GM18519 (cell line): Measurements from ENCODE around the gene ITIH2.
"Not testable (repeated sequence)": the region's sequence is repeated elsewhere in the genome, so short reads cannot be mapped to it uniquely, and the experiment has no call there.

Experiments used
- ATAC-seq: cut with Tn5 transposase; IDR thresholded peaks from one replicate; pipeline ENCODE4 v1.9.1; 2021; ENCODE audit warnings: mild to moderate bottlenecking, moderate library complexity; ENCODE audit not compliant: unreplicated experiment, low FRiP score

ITIH2 gene

GRCh38 chr10:7703140-7703539, at the start of gene ITIH2:
TSS of gene ITIH2 (plus strand) at chr10:7703316. CDS start at chr10:7703435, 119 bp downstream.
- no peak for ATAC-seq

- not testable (repeated sequence) for ATAC-seq
These were observed 46.0 kb upstream of the ITIH2 start for GRCh38 chr10:7657079-7657478.

GRCh38 chr10:7657552-7657951, 45.6 kb upstream of the ITIH2 start:
- no peak for ATAC-seq

GRCh38 chr10:7659560-7659959, 43.6 kb upstream of the ITIH2 start:
- ATAC-seq = no peak

GRCh38 chr10:7662522-7662921, 40.6 kb upstream of the ITIH2 start:
- ATAC-seq = no peak

- no peak for ATAC-seq
These were observed 38.4 kb upstream of the ITIH2 start for GRCh38 chr10:7664707-7665106.

GRCh38 chr10:7665767-7666166, 37.3 kb upstream of the ITIH2 start:
- no peak for ATAC-seq

GRCh38 chr10:7666253-7667023, 36.7 kb upstream of the ITIH2 start, which contains the start of gene ITIH5:
TSS of gene ITIH5 (minus strand) at chr10:7666966. CDS start at chr10:7666892, 74 bp downstream.
- ATAC-seq = no peak

- ATAC-seq = no peak
These were observed 35.6 kb upstream of the ITIH2 start for GRCh38 chr10:7667262-7668141.

- ATAC-seq = no peak
These were observed 33.0 kb upstream of the ITIH2 start for GRCh38 chr10:7670157-7670556.

- ATAC-seq = no peak
These were observed 30.6 kb upstream of the ITIH2 start for GRCh38 chr10:7672341-7673134.

- ATAC-seq = no peak
These were observed 23.9 kb upstream of the ITIH2 start for GRCh38 chr10:7679256-7679655.

GRCh38 chr10:7680078-7680477, 23.0 kb upstream of the ITIH2 start:
- ATAC-seq = not testable (repeated sequence)

GRCh38 chr10:7686351-7687171, 16.6 kb upstream of the ITIH2 start:
- ATAC-seq = no peak

GRCh38 chr10:7687228-7687907, 15.7 kb upstream of the ITIH2 start:
- peak; percentile 96 for ATAC-seq

- no peak for ATAC-seq
These were observed 13.5 kb upstream of the ITIH2 start for GRCh38 chr10:7689591-7689990.

- not testable (repeated sequence) for ATAC-seq
These were observed 12.1 kb upstream of the ITIH2 start for GRCh38 chr10:7690885-7691597.

- not testable (repeated sequence) for ATAC-seq
These were observed 10.7 kb upstream of the ITIH2 start for GRCh38 chr10:7692368-7692767.

- ATAC-seq = not testable (repeated sequence)
These were observed 9.9 kb upstream of the ITIH2 start for GRCh38 chr10:7693194-7693593.
